WTC11 (cell line): ENCODE data around the gene TMEM253.

Experiments used
- ATF1 ChIP-seq: sonication (generic); formaldehyde crosslinking; IDR thresholded peaks from 2 replicates; pipeline ENCODE4 v1.8.1; 2023; ENCODE audit warnings: mild to moderate bottlenecking, moderate library complexity, missing genetic modification reagents
- CREB1 ChIP-seq: sonication (generic); formaldehyde crosslinking; IDR thresholded peaks from 2 replicates; pipeline ENCODE4 v1.8.0; 2023; ENCODE audit warnings: mild to moderate bottlenecking, missing genetic modification reagents
- ESRRA ChIP-seq: sonication (generic); formaldehyde crosslinking; IDR thresholded peaks from 2 replicates; pipeline ENCODE4 v1.8.1; 2022; ENCODE audit warnings: mild to moderate bottlenecking, missing genetic modification reagents, borderline replicate concordance
- GRHL2 ChIP-seq: fragments of 250-450 bp; sonication (Bioruptor Pico); IDR thresholded peaks from 2 replicates; pipeline ENCODE4 v1.8.0; 2022; ENCODE audit warnings: mild to moderate bottlenecking, moderate library complexity; ENCODE audit not compliant: insufficient replicate concordance, severe bottlenecking
- JUN ChIP-seq: sonication (generic); formaldehyde crosslinking; IDR thresholded peaks from 2 replicates; pipeline ENCODE4 v1.8.0; 2023; ENCODE audit warnings: mild to moderate bottlenecking, missing genetic modification reagents
- NFE2L1 ChIP-seq: sonication (generic); formaldehyde crosslinking; IDR thresholded peaks from 2 replicates; pipeline ENCODE4 v1.8.1; 2023; ENCODE audit warnings: missing genetic modification reagents
- OVOL2 ChIP-seq: fragments of 250-450 bp; sonication (Bioruptor Pico); IDR thresholded peaks from 2 replicates; pipeline ENCODE4 v1.9.0; 2021; ENCODE audit warnings: mild to moderate bottlenecking, borderline replicate concordance
- TCF7 ChIP-seq: sonication (generic); formaldehyde crosslinking; IDR thresholded peaks from 2 replicates; pipeline ENCODE4 v1.8.0; 2022; ENCODE audit warnings: mild to moderate bottlenecking, low read depth, missing genetic modification reagents, moderate library complexity
- TF ChIP-seq, protein P1 (sequence below): fragments of 200-600 bp; IDR thresholded peaks from 2 replicates; pipeline ENCODE4 v1.8.0; 2022; ENCODE audit warnings: antibody characterized with exemption
- TF ChIP-seq, protein P2 (sequence below): sonication (generic); formaldehyde crosslinking; IDR thresholded peaks from 2 replicates; pipeline ENCODE4 v1.8.0; 2022; ENCODE audit warnings: mild to moderate bottlenecking, missing genetic modification reagents
- TF ChIP-seq, protein P3 (sequence below): sonication (generic); formaldehyde crosslinking; IDR thresholded peaks from 2 replicates; pipeline ENCODE4 v1.8.1; 2023; ENCODE audit warnings: mild to moderate bottlenecking, missing genetic modification reagents

DNA sequence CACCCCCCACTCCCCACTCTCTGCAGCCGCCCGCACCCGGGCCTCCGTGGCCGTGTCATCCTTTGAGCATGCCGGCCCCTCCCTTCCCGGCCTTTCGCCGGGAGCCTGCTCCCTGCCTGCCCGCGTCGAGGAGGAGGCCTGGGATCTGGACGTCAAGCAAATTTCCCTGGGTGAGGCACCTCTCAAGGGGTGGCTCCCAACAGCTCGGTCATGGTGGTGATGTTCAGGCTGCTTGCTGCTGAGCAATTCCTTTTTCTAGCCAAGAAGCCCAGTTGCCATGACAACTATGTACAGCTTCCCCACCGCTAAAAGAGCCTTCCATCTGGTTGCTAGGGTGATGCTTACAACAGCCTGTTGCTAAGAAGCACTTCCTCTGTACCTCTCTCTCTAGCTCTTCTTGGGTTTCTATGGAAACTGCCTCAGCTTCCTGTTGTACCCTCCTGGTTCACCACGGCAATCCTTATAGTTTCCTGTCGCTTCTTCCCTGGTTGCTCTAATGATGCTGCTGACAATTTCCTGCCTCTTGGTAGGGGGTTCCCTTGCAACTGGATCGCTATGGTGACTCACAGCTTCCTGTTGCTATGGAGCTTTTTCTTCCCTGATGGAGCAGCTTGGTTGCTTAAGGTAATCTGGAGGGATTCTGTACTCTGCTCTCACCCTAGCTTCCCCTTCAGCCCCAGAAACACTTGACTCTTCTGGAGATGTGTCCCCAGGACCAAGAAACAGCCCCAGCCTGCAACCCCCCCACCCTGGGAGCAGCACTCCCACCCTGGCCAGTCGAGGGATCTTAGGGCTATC lies 13.4 kb upstream of the TMEM253 start:
- TF ChIP-seq JUN (CRISPR knock-in tag), result no peak
- TF ChIP-seq, protein P1, sequence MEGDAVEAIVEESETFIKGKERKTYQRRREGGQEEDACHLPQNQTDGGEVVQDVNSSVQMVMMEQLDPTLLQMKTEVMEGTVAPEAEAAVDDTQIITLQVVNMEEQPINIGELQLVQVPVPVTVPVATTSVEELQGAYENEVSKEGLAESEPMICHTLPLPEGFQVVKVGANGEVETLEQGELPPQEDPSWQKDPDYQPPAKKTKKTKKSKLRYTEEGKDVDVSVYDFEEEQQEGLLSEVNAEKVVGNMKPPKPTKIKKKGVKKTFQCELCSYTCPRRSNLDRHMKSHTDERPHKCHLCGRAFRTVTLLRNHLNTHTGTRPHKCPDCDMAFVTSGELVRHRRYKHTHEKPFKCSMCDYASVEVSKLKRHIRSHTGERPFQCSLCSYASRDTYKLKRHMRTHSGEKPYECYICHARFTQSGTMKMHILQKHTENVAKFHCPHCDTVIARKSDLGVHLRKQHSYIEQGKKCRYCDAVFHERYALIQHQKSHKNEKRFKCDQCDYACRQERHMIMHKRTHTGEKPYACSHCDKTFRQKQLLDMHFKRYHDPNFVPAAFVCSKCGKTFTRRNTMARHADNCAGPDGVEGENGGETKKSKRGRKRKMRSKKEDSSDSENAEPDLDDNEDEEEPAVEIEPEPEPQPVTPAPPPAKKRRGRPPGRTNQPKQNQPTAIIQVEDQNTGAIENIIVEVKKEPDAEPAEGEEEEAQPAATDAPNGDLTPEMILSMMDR, result no peak
- TF ChIP-seq OVOL2 (CRISPR knock-in tag), result no peak
- no peak for TF ChIP-seq ATF1 (CRISPR knock-in tag)
- no peak for TF ChIP-seq TCF7 (CRISPR knock-in tag)
- TF ChIP-seq, protein P2, sequence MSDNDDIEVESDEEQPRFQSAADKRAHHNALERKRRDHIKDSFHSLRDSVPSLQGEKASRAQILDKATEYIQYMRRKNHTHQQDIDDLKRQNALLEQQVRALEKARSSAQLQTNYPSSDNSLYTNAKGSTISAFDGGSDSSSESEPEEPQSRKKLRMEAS (CRISPR knock-in tag), result no peak
- no peak for TF ChIP-seq GRHL2 (CRISPR knock-in tag)
- TF ChIP-seq CREB1 (CRISPR knock-in tag), result no peak
- no peak for TF ChIP-seq ESRRA (CRISPR knock-in tag)
- TF ChIP-seq NFE2L1 (CRISPR knock-in tag), result no peak
- TF ChIP-seq, protein P3, sequence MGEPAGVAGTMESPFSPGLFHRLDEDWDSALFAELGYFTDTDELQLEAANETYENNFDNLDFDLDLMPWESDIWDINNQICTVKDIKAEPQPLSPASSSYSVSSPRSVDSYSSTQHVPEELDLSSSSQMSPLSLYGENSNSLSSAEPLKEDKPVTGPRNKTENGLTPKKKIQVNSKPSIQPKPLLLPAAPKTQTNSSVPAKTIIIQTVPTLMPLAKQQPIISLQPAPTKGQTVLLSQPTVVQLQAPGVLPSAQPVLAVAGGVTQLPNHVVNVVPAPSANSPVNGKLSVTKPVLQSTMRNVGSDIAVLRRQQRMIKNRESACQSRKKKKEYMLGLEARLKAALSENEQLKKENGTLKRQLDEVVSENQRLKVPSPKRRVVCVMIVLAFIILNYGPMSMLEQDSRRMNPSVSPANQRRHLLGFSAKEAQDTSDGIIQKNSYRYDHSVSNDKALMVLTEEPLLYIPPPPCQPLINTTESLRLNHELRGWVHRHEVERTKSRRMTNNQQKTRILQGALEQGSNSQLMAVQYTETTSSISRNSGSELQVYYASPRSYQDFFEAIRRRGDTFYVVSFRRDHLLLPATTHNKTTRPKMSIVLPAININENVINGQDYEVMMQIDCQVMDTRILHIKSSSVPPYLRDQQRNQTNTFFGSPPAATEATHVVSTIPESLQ (CRISPR knock-in tag), result no peak
